ENCODE results near the gene EIF4E.

- TF ChIP-seq POLR2AphosphoS5 (IDR thresholded peaks at IDR 0.05) (no peak), CTCF (IDR thresholded peaks at IDR 0.05) (no peak), POLR2A (IDR thresholded peaks at IDR 0.05) (no peak)
These were observed 8.9 kb downstream of the EIF4E start for GRCh38 chr4:98919996-98920395.

Data from upper lobe of left lung (tissue), 4 donors.